Posterior vena cava (tissue), 2 donors: ENCODE measurements around the gene BCAS3. TPM values are rescaled to one million over a fixed set of nuclear protein-coding genes. Genes with fewer than 3 reads are reported as not detected.

Source experiments
- DNase-seq: peaks from one replicate; pipeline ENCODE4 v3.0.0-alpha.2; 2020; ENCODE audit warnings: low spot score
- intact Hi-C, 2 donors: fragments of 100-400 bp; cut with DNase I; formaldehyde crosslinking; loops; one replicate each; pipeline versions ENCODE4 v1.14.1 to v1.14.2; 2022 to 2023
- total RNA-seq, 2 donors: library from RNA; stranded (reverse); fragmentation: NEBNext Ultra II Directional; extraction: Animal tissue kit (Norgen Biotek cat#: 25700); gene quantifications; one replicate each; pipeline ENCODE4 v1.2.1, GENCODE V29; 2021
- donor health status: DM: yes; HTN: yes; CAD: no.
- donor health status: DM: yes; HTN: yes; CAD: no.

The BCAS3 gene
- total RNA-seq, 2 donors from 2014 or later: 22.5 to 23.6 TPM

- no peak for DNase-seq
- intact Hi-C loops: no loop called here
These were observed 540.8 kb downstream of the BCAS3 start for GRCh38 chr17:61218438-61218837.

- DNase-seq: no peak
- intact Hi-C loops: no loop called here
These were observed 541.8 kb downstream of the BCAS3 start for GRCh38 chr17:61219460-61219859.

GRCh38 chr17:61221181-61221580, 543.5 kb downstream of the BCAS3 start:
- intact Hi-C loops: no loop called here
- DNase-seq: no peak

- intact Hi-C loops: no loop called here
- DNase-seq: no peak
These were observed 544.2 kb downstream of the BCAS3 start for GRCh38 chr17:61221597-61222471.

- DNase-seq: no peak
- intact Hi-C loops: no loop called here
These were observed 546.1 kb downstream of the BCAS3 start for GRCh38 chr17:61223725-61224124.

- DNase-seq: no peak
- intact Hi-C loops: no loop called here
These were observed 547.7 kb downstream of the BCAS3 start for GRCh38 chr17:61225178-61225882.

- intact Hi-C loops: no loop called here
- no peak for DNase-seq
These were observed 550.2 kb downstream of the BCAS3 start for GRCh38 chr17:61227866-61228265.

GRCh38 chr17:61230461-61230860, 552.8 kb downstream of the BCAS3 start:
- intact Hi-C loops: no loop called here
- DNase-seq: no peak

- intact Hi-C loops: no loop called here
- no peak for DNase-seq
These were observed 553.5 kb downstream of the BCAS3 start for GRCh38 chr17:61230972-61231820.

- intact Hi-C loops: no loop called here
- no peak for DNase-seq
These were observed 555.2 kb downstream of the BCAS3 start for GRCh38 chr17:61232871-61233270.

- DNase-seq: no peak
- intact Hi-C loops: no loop called here
These were observed 556.5 kb downstream of the BCAS3 start for GRCh38 chr17:61233991-61234750.

- intact Hi-C loops: no loop called here
- no peak for DNase-seq
These were observed 557.6 kb downstream of the BCAS3 start for GRCh38 chr17:61235001-61235826.

GRCh38 chr17:61235827-61236197, 558.2 kb downstream of the BCAS3 start:
- intact Hi-C loops: no loop called here
- DNase-seq: no peak

- DNase-seq: no peak
- intact Hi-C loops: no loop called here
These were observed 559.6 kb downstream of the BCAS3 start for GRCh38 chr17:61237275-61237674.

- intact Hi-C loops: no loop called here
- no peak for DNase-seq
These were observed 560.8 kb downstream of the BCAS3 start for GRCh38 chr17:61238455-61238933.

- intact Hi-C loops: no loop called here
- DNase-seq: no peak
These were observed 561.7 kb downstream of the BCAS3 start for GRCh38 chr17:61239327-61239726.

GRCh38 chr17:61239953-61240352, 562.3 kb downstream of the BCAS3 start:
- intact Hi-C loops: no loop called here

GRCh38 chr17:61240851-61241468, 563.3 kb downstream of the BCAS3 start:
- DNase-seq: no peak
- intact Hi-C loops: no loop called here

More at GRCh38 chr17:61239953-61240352, 562.3 kb downstream of the BCAS3 start:
- no peak for DNase-seq
